Tibial artery (tissue), 4 donors: ENCODE data around the gene ATP6V1B1.

Experiments used
- DNase-seq, 2 donors: peaks; one replicate each; pipeline ENCODE4 v3.0.0-alpha.2; 2019
- H3K27ac ChIP-seq, 2 donors: fragments of 200-600 bp; sonication (generic) in 1 of 2; 1 replicate in 1 of 2; 2 replicates in 1 of 2; pipeline ENCODE4 v1.5.1; 2018 to 2019; ENCODE audit warnings: mild to moderate bottlenecking in 1 of 2
- H3K27me3 ChIP-seq, 2 donors: fragments of 200-600 bp; sonication (generic) in 1 of 2; one replicate each; pipeline versions ENCODE4 v1.5.1 to v1.6.0; 2016 to 2019
- H3K36me3 ChIP-seq, 3 donors: fragments of 200-600 bp; sonication (generic) in 2 of 3; one replicate each; pipeline ENCODE4 v1.5.1; 2016 to 2019; ENCODE audit warnings: mild to moderate bottlenecking in 2 of 3
- H3K4me1 ChIP-seq, 4 donors: fragments of 200-600 bp; sonication (generic) in 2 of 4; 1 replicate in 3 of 4; 2 replicates in 1 of 4; pipeline ENCODE4 v1.5.1; 2016 to 2019
- H3K4me3 ChIP-seq, 2 donors: fragments of 200-600 bp; sonication (generic) in 1 of 2; 1 replicate in 1 of 2; 2 replicates in 1 of 2; pipeline ENCODE4 v1.5.1; 2018 to 2019; ENCODE audit warnings: mild to moderate bottlenecking in 2 of 2
- H3K9me3 ChIP-seq, 3 donors: fragments of 200-600 bp; sonication (generic) in 1 of 3; one replicate each; pipeline ENCODE4 v1.5.1; 2016 to 2019
- CTCF ChIP-seq, 2 experiments: fragments of 200-600 bp in 1 of 2; fragments of 450-650 bp in 1 of 2; IDR thresholded peaks; one replicate each; pipeline ENCODE4 v1.5.1; 2017 to 2019; ENCODE audit warnings: antibody characterized with exemption in 2 of 2, mild to moderate bottlenecking in 1 of 2, moderate library complexity in 1 of 2
- intact Hi-C: fragments of 100-400 bp; cut with DNase I; formaldehyde crosslinking; loops from one replicate; pipeline ENCODE4 v1.15.0; 2023; ENCODE audit warnings: low total_unique reads

The ATP6V1B1 gene

GRCh38 chr2:70926042-70926441, 9.7 kb upstream of the ATP6V1B1 start:
- intact Hi-C loops = no loop called here
- Histone ChIP-seq H3K27me3 (peaks cover 0 to 4% of the 10 kb centered on the region in 2 donors), H3K4me3 (no peak overlapping the region), H3K9me3 (no peaks in the 10 kb centered on the region), H3K27ac (no peak overlapping the region), H3K36me3 (no peaks in the 10 kb centered on the region), H3K4me1 (no peaks in the 10 kb centered on the region)
- DNase-seq = peak in 1 of 2 donors; percentile 29
- TF ChIP-seq CTCF (IDR thresholded peaks at IDR 0.05) = no peak

GRCh38 chr2:70927138-70927537, 8.6 kb upstream of the ATP6V1B1 start:
- Histone ChIP-seq H3K36me3 (no peaks in the 10 kb centered on the region), H3K4me1 (no peaks in the 10 kb centered on the region), H3K9me3 (no peaks in the 10 kb centered on the region), H3K4me3 (no peak overlapping the region), H3K27ac (no peak overlapping the region), H3K27me3 (peaks cover 0 to 12% of the 10 kb centered on the region in 2 donors)
- intact Hi-C loops = no loop called here
- peak in 1 of 2 donors; percentile 29 for DNase-seq
- TF ChIP-seq CTCF (IDR thresholded peaks at IDR 0.05) = no peak

GRCh38 chr2:70927641-70928040, 8.1 kb upstream of the ATP6V1B1 start:
- no peak overlapping the region for H3K27ac ChIP-seq
- no peaks in the 10 kb centered on the region for H3K9me3 ChIP-seq
- DNase-seq = peak in 1 of 2 donors; percentile 27
- no peaks in the 10 kb centered on the region for H3K36me3 ChIP-seq
- H3K4me3 ChIP-seq = no peak overlapping the region
- peaks cover 0 to 13% of the 10 kb centered on the region in 2 donors for H3K27me3 ChIP-seq
- intact Hi-C loops = no loop called here
- no peak for TF ChIP-seq CTCF (IDR thresholded peaks at IDR 0.05)
- no peaks in the 10 kb centered on the region for H3K4me1 ChIP-seq

- Histone ChIP-seq H3K36me3 (no peaks in the 10 kb centered on the region), H3K4me1 (no peaks in the 10 kb centered on the region), H3K9me3 (no peaks in the 10 kb centered on the region), H3K27me3 (peaks cover 0 to 13% of the 10 kb centered on the region in 2 donors), H3K4me3 (no peak overlapping the region), H3K27ac (no peak overlapping the region)
- intact Hi-C loops = no loop called here
- no peak for TF ChIP-seq CTCF (IDR thresholded peaks at IDR 0.05)
- peak in 1 of 2 donors; percentile 35 for DNase-seq
These were observed 7.3 kb upstream of the ATP6V1B1 start for GRCh38 chr2:70928366-70928765.

- intact Hi-C loops = no loop called here
- H3K36me3 ChIP-seq = no peaks in the 10 kb centered on the region
- no peaks in the 10 kb centered on the region for H3K9me3 ChIP-seq
- no peaks in the 10 kb centered on the region for H3K4me1 ChIP-seq
- peak in 1 of 2 donors; percentile 38 for DNase-seq
- H3K27ac ChIP-seq = no peak overlapping the region
- no peak for TF ChIP-seq CTCF (IDR thresholded peaks at IDR 0.05)
- H3K27me3 ChIP-seq = peaks cover 0 to 13% of the 10 kb centered on the region in 2 donors
- no peak overlapping the region for H3K4me3 ChIP-seq
These were observed 5.0 kb upstream of the ATP6V1B1 start for GRCh38 chr2:70930371-70931329.
